Liver (tissue), 3 donors: ENCODE results near the gene EGFR.

Experiments used
- EGR1 ChIP-seq, 2 donors: IDR thresholded peaks; 2 replicates each; pipeline ENCODE4 v1.6.1; 2016 to 2018; ENCODE audit warnings: antibody characterized with exemption in 2 of 2, low read depth in 2 of 2
- FOXA1 ChIP-seq: IDR thresholded peaks from 2 replicates; pipeline ENCODE4 v1.6.1; 2016; ENCODE audit warnings: antibody characterized with exemption
- GABPA ChIP-seq, 2 donors: IDR thresholded peaks in 1 of 2; conservative IDR thresholded peaks in 1 of 2; 2 replicates each; pipeline ENCODE4 v1.6.1; 2016; ENCODE audit warnings: antibody characterized with exemption in 2 of 2, mild to moderate bottlenecking in 1 of 2, moderate library complexity in 1 of 2
- HNF4A ChIP-seq, 2 donors: conservative IDR thresholded peaks; 2 replicates each; pipeline ENCODE4 v1.6.1; 2016; ENCODE audit warnings: antibody characterized with exemption in 2 of 2, mild to moderate bottlenecking in 2 of 2
- HNF4G ChIP-seq: IDR thresholded peaks from 2 replicates; pipeline ENCODE4 v1.6.1; 2016; ENCODE audit warnings: antibody characterized with exemption
- REST ChIP-seq: IDR thresholded peaks from 2 replicates; pipeline ENCODE4 v1.6.1; 2016; ENCODE audit warnings: antibody characterized with exemption, mild to moderate bottlenecking
- RXRA ChIP-seq, 2 donors: IDR thresholded peaks; 2 replicates each; pipeline ENCODE4 v1.6.1; 2017 to 2018; ENCODE audit warnings: antibody characterized with exemption in 2 of 2, mild to moderate bottlenecking in 1 of 2
- SP1 ChIP-seq: IDR thresholded peaks from 2 replicates; pipeline ENCODE4 v1.6.1; 2018; ENCODE audit warnings: antibody characterized with exemption, mild to moderate bottlenecking
- TAF1 ChIP-seq: conservative IDR thresholded peaks from 2 replicates; pipeline ENCODE4 v1.6.1; 2016; ENCODE audit warnings: antibody characterized with exemption, mild to moderate bottlenecking
- YY1 ChIP-seq: IDR thresholded peaks from 2 replicates; pipeline ENCODE4 v1.6.1; 2016; ENCODE audit warnings: antibody characterized with exemption, mild to moderate bottlenecking
- TF ChIP-seq, protein P1 (sequence below): fragments of 150-350 bp; IDR thresholded peaks from 2 replicates; pipeline ENCODE4 v1.5.1; 2017; ENCODE audit warnings: improper control_type of control experiment, low read depth, low read length; ENCODE audit not compliant: missing input control
- TF ChIP-seq, protein P2 (sequence below): IDR thresholded peaks from 2 replicates; pipeline ENCODE4 v1.6.1; 2016; ENCODE audit warnings: antibody characterized with exemption
- TF ChIP-seq, protein P3 (sequence below): IDR thresholded peaks from 2 replicates; pipeline ENCODE4 v1.6.1; 2016; ENCODE audit warnings: antibody characterized with exemption
- TF ChIP-seq, protein P4 (sequence below): IDR thresholded peaks from 2 replicates; pipeline ENCODE4 v1.6.1; 2016; ENCODE audit warnings: antibody characterized with exemption
- donor health status: healthy.
- donor health status: healthy.

GRCh38 chr7:55019191-55019690 lies 424 bp downstream of the EGFR start:
- TF ChIP-seq, protein P1, sequence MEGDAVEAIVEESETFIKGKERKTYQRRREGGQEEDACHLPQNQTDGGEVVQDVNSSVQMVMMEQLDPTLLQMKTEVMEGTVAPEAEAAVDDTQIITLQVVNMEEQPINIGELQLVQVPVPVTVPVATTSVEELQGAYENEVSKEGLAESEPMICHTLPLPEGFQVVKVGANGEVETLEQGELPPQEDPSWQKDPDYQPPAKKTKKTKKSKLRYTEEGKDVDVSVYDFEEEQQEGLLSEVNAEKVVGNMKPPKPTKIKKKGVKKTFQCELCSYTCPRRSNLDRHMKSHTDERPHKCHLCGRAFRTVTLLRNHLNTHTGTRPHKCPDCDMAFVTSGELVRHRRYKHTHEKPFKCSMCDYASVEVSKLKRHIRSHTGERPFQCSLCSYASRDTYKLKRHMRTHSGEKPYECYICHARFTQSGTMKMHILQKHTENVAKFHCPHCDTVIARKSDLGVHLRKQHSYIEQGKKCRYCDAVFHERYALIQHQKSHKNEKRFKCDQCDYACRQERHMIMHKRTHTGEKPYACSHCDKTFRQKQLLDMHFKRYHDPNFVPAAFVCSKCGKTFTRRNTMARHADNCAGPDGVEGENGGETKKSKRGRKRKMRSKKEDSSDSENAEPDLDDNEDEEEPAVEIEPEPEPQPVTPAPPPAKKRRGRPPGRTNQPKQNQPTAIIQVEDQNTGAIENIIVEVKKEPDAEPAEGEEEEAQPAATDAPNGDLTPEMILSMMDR = no peak
- no peak for TF ChIP-seq RXRA (IDR thresholded peaks at IDR 0.05)
- no peak for TF ChIP-seq HNF4A (conservative IDR thresholded peaks at IDR 0.05)
- TF ChIP-seq, protein P2, sequence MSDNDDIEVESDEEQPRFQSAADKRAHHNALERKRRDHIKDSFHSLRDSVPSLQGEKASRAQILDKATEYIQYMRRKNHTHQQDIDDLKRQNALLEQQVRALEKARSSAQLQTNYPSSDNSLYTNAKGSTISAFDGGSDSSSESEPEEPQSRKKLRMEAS = no peak
- no peak for TF ChIP-seq FOXA1
- no peak for TF ChIP-seq REST
- TF ChIP-seq, protein P3, sequence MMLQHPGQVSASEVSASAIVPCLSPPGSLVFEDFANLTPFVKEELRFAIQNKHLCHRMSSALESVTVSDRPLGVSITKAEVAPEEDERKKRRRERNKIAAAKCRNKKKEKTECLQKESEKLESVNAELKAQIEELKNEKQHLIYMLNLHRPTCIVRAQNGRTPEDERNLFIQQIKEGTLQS = no peak
- no peak for TF ChIP-seq YY1
- no peak for TF ChIP-seq TAF1
- TF ChIP-seq EGR1 (IDR thresholded peaks at IDR 0.05; ENCODE audit: low read depth in 2 of 2) = no peak
- TF ChIP-seq HNF4G = no peak
- TF ChIP-seq SP1 = no peak
- TF ChIP-seq, protein P4, sequence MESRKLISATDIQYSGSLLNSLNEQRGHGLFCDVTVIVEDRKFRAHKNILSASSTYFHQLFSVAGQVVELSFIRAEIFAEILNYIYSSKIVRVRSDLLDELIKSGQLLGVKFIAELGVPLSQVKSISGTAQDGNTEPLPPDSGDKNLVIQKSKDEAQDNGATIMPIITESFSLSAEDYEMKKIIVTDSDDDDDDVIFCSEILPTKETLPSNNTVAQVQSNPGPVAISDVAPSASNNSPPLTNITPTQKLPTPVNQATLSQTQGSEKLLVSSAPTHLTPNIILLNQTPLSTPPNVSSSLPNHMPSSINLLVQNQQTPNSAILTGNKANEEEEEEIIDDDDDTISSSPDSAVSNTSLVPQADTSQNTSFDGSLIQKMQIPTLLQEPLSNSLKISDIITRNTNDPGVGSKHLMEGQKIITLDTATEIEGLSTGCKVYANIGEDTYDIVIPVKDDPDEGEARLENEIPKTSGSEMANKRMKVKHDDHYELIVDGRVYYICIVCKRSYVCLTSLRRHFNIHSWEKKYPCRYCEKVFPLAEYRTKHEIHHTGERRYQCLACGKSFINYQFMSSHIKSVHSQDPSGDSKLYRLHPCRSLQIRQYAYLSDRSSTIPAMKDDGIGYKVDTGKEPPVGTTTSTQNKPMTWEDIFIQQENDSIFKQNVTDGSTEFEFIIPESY = no peak
- no peak for TF ChIP-seq GABPA (IDR thresholded peaks at IDR 0.05 in 1 of 2, conservative IDR thresholded peaks at IDR 0.05 in 1 of 2)
